Measurements from ENCODE around the gene PLIN4.
"Not testable (repeated sequence)": the region's sequence is repeated elsewhere in the genome, so short reads cannot be mapped to it uniquely, and the experiment has no call there.

PLIN4 gene

GRCh38 chr19:4518345-4519171 is at the start of gene PLIN4:
Gene PLIN4 (minus strand): TSS chr19:4518486. CDS start chr19:4518272, 214 bp downstream.
- DNase-seq: no peak

DNA sequence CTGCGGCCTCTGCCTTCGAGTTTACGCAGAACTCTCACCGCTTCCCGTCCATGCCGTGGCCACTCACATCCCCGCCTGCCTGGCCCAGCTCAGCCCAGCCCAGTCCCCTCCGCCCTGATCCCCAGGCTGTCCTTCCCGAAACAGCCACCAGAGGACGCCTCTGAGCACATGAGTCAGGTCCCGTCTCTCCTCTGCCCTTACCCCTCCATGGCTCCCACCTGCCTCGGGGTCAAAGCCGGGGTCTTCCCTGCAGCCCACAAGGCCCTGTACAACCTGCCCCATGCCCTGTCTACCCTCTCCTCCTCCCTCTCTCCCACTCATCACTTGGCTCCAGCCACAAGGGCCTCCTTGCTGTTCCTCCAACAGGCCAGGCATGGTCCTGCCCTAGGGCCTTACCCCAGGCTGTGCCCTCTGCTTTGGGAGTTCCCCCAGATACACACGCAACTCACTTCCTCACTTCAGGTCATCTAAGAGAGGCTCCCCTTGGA is 49.3 kb upstream of the PLIN4 start:
- peak; percentile 82 for DNase-seq

- DNase-seq: no peak
Measured at GRCh38 chr19:4566402-4567051, 48.2 kb upstream of the PLIN4 start.

GRCh38 chr19:4563562-4563961 is 45.3 kb upstream of the PLIN4 start:
- DNase-seq: not testable (repeated sequence)

DNA sequence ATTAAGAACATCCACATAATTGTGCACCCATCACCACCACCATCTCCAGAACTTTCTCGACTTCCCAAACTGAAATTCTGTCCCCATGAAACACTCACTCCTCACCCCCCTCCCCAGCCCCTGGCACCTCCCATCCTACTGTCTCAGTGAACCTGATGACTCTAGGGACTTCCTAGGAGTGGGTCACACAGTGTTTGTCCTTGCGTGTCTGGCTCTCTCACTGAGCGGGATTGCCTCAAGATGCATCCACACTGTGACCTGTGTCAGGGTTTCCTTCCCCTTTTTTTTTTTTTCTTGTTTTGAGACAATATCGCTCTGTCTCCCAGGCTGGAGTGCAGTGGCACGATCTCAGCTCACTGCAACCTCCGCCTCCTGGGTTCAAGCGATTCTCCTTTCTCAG is 43.8 kb upstream of the PLIN4 start:
- not testable (repeated sequence) for DNase-seq

DNA sequence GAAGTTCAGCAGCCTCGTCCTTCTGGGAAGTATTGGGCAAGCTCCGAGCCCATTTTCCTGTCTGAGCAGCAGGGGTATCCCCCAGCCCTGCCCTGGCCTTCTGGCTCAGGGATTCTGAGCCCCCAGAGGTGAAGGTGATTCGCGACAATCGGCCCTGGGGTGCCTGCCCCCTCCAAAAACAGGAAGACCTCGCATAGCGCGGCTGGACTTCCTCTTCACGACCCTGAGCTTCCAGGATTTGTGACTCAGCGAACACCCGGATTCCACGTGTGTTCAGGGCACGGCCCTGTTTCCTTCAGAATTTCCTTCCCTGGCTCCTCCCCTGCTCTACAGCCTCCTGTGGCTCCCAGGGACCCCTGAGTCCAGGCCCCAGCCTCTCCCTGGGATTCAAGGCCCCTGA is 41.3 kb upstream of the PLIN4 start, which contains the start of gene SEMA6B:
Gene SEMA6B, minus strand, starts transcription at position 116 of the 400 bp plus-strand sequence. CDS start 1,227 bp downstream, outside the sequence.
- DNase-seq: no peak

DNA sequence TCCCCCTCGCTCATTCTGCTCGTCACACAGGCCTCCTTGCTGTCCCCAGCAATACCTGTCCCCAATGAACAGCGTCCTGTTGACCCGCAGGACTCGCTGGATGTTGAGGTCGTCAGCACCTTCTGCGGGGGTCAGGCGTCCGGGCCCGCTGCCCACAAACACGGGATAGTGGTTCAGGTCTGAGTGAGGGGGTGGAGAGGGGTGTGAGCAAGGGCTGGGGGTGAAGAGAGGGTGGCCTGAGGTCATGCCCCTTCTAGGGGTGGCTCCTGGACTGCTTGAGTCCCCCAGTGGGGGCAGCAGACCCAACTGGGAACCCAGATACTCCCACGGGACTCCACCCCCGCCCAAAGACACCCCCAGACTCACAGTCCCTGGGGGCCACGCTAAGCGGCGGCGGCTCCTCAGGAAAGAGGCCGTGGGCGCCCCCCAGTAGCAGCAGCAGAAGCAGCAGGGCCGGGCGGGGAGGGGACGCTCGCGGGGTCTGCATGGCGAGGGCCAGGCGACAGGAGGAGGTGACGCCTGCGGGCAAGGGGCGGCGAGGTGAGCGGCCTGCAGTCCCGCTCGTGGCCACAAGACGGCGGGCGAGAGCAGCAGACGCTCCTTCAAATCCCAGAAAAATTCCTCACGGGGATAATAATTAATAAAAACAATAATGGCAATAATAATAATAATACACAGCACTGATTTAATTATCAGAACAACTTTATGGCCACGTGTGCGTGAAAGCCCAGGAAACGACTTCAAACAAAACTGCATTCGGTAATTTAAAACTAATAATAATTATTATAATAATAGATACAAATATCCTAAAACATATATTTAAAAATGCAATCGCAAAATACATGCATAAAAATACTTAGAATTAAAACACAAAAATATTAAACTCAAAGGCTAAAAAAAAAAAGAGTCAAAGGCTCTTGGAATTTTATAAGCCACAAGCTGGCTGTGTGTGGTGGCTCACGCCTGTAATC is 40.0 kb upstream of the PLIN4 start:
- DNase-seq: peak; percentile 56

- peak; percentile 56 for DNase-seq
Measured at GRCh38 chr19:4557144-4557970, 39.1 kb upstream of the PLIN4 start.

- DNase-seq: peak; percentile 65
Measured at GRCh38 chr19:4556597-4557127, 38.4 kb upstream of the PLIN4 start.

GRCh38 chr19:4555657-4556561 is 37.6 kb upstream of the PLIN4 start:
- DNase-seq: peak; percentile 17

- no peak for DNase-seq
Measured at GRCh38 chr19:4554717-4555116, 36.4 kb upstream of the PLIN4 start.

GRCh38 chr19:4553775-4554174 is 35.5 kb upstream of the PLIN4 start:
- DNase-seq: no peak

DNA sequence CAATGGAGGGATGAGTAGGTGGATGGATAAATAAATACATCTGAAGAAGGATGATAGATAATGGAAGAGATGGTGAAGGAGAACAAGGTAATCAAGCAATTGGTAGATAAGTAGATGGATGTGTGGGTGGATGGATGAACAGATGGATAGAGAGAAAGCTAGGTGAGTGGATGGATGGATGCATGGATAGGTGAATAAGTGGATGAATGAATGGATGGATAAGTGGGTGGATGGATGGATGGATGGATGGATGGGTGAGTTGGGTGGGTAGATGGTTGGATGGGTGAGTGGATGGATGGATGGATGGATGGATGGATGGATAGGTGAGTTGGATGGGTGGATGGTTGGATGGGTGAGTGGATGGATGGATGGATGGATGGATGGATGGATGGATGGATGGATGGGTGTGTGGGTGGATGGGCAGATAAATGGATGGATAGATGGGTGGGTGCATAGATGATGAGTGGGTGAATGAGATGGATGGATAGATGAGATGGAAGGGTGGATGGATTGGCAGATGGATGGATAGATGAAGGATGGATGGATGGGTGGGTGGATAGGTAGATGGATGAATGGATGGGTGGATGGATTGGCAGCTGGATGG is 34.9 kb upstream of the PLIN4 start:
- DNase-seq: no peak

DNA sequence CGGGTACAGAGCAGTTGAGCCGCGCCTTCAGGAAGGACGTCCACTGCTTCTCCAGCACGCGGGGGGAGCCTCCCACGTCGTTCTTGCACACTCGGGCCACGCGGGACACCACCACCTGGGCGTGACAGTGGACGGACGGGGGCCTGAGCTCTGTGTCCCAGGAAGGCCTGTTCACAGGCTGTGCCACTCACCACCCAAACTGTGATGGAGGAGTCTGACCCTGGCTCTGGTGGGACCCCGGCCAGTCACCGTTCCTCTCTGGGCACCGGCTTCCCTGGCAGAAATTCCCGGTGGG is 34.2 kb upstream of the PLIN4 start:
- no peak for DNase-seq

- no peak for DNase-seq
Measured at GRCh38 chr19:4550479-4551050, 32.3 kb upstream of the PLIN4 start.

DNA sequence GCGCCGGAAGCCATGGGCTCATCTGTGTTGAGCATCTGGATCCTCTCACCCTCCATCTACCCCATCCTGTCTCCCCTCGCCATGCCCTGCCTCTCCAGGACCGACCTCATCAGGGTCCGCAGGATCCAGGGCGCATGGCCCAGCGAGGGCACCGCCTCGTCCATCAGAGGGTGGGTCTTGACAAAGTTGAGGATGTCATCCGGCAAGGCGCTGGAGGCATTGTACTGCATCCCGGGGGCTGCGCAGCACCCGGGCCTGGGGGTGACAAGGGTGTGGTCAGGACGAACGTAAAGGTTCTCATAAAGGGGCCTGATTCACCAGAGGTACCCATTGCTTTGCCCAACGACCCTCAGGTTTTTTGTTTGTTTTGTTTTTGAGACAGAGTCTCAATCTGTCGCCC is 31.7 kb upstream of the PLIN4 start:
- DNase-seq: no peak

- no peak for DNase-seq
Measured at GRCh38 chr19:4548238-4548584, 29.9 kb upstream of the PLIN4 start.

DNA sequence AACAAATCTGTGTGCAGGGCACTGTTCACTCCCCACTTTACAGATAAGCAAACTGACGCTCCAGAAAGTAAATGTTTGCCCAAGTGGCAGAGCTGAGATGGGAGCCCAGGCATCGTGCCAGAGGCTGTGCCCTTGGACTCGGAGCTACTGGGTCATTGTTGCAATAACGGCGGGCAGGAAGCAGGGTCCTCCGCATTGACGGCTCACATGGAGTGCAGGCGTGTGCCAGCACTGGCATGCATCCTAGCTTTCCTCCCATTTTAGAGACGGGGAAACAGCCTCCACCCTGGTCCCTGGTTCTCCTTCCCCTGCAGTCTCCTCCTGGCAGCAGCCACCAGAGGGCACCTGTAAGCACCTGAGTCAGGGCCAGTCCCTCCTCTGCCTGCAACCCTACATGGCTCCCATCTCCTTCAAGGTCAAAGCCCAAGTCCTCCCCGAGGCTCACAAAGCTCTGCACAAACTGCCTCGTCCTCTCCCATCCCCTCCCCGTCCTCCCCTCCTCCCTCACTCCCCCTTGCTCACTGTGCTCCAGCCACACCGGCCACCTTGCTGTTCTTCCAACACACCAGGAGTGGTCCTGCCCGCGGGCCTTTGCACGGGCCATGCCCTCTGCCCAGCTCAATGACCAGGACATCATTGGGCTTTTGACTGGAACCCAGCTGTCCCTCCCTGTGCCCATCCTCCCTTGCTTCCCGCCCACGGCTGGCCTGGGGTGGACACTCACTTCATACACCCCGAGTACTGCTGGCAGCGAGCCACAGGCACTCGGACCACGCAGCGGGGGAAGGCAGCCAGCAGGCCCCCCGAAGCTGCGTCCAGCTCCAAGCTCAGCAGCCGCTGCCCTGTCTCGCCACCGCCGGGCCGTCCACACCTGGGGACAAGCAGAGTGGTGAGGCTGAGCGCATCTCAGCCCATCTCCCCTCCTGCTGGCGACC is 29.3 kb upstream of the PLIN4 start:
- DNase-seq: peak; percentile 57
